Nephron (organoid): Measurements from ENCODE around the gene ARHGAP18.

Experiments
- H3K27ac Mint-ChIP-seq, 3 experiments: 2 replicates each; pipeline ENCODE4 v1.8.0; 2020; ENCODE audit warnings: mixed read lengths in 3 of 3, mild to moderate bottlenecking in 2 of 3, moderate library complexity in 1 of 3
- H3K27me3 Mint-ChIP-seq: 2 replicates; pipeline ENCODE4 v1.8.0; 2021; ENCODE audit warnings: low read depth, mild to moderate bottlenecking, moderate library complexity, mixed read lengths
- H3K36me3 Mint-ChIP-seq: 2 replicates; pipeline ENCODE4 v1.8.0; 2020; ENCODE audit warnings: low read depth, mixed read lengths
- H3K4me1 Mint-ChIP-seq: 2 replicates; pipeline ENCODE4 v1.8.0; 2020; ENCODE audit warnings: mixed read lengths
- H3K4me3 Mint-ChIP-seq, 3 experiments: 2 replicates each; pipeline ENCODE4 v1.8.0; 2020; ENCODE audit warnings: mild to moderate bottlenecking in 3 of 3, mixed read lengths in 3 of 3, moderate library complexity in 2 of 3
- H3K9me3 Mint-ChIP-seq: 2 replicates; pipeline ENCODE4 v1.8.0; 2020; ENCODE audit warnings: mixed read lengths
- TF ChIP-seq, protein P1 (sequence below), 3 experiments: fragments of 200-600 bp; sonication (generic); IDR thresholded peaks; one replicate each; pipeline ENCODE4 v1.5.0; 2021; ENCODE audit warnings: antibody characterized with exemption in 3 of 3; ENCODE audit not compliant: unreplicated experiment in 3 of 3

The ARHGAP18 gene

DNA sequence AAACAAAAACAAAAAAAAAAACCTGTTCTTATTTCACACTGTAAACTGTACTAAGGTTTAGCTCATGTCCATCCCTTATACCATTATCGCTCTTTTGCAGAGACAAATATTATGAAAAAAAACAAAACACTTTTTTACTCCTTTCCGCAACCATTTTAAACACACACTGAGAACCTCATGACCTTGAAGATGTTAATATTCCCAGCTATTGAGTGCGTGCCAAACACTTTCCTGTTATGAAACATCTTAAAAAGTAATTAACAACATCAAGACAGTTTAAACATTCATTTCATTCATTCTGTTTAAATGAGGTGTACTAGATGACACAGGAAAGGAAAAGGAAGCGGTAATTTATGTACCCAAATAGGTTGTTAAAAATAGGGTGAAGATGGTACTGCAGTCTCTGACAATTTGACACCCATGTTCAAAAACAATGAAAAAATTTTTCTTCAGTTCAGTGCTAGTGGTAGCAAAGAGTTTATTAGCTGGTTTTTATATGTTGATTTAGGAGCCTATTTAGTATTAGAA lies 3.9 kb upstream of the ARHGAP18 start:
- no peaks in the 10 kb centered on the region for H3K9me3 Mint-ChIP-seq
- H3K27me3 Mint-ChIP-seq: no peaks in the 10 kb centered on the region
- peaks cover 25% of the 10 kb centered on the region for H3K4me1 Mint-ChIP-seq
- peak overlapping the region in 1 of 3 experiments; percentile 20 for H3K4me3 Mint-ChIP-seq
- H3K36me3 Mint-ChIP-seq: no peaks in the 10 kb centered on the region
- H3K27ac Mint-ChIP-seq: no peak overlapping the region
- TF ChIP-seq, protein P1, sequence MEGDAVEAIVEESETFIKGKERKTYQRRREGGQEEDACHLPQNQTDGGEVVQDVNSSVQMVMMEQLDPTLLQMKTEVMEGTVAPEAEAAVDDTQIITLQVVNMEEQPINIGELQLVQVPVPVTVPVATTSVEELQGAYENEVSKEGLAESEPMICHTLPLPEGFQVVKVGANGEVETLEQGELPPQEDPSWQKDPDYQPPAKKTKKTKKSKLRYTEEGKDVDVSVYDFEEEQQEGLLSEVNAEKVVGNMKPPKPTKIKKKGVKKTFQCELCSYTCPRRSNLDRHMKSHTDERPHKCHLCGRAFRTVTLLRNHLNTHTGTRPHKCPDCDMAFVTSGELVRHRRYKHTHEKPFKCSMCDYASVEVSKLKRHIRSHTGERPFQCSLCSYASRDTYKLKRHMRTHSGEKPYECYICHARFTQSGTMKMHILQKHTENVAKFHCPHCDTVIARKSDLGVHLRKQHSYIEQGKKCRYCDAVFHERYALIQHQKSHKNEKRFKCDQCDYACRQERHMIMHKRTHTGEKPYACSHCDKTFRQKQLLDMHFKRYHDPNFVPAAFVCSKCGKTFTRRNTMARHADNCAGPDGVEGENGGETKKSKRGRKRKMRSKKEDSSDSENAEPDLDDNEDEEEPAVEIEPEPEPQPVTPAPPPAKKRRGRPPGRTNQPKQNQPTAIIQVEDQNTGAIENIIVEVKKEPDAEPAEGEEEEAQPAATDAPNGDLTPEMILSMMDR (IDR thresholded peaks at IDR 0.05; ENCODE audit: unreplicated experiment in 3 of 3): no peak

DNA sequence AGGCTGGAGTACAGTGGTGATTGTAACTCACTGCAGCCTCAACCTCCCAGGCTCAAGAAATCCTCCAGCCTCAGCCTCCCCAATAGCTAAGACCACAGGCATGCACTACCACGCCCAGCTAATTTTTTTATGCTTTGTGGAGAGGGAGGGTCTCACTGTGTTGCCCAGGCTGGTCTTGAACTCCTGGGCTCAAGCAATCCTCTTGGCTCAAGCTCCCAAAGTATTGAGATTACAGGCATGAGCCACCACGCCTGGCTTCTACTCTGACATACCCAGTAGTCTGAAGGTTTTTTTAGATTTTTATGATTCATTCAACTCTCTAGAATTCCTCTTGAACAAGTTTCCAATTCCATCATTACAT lies 1.3 kb upstream of the ARHGAP18 start:
- Mint-ChIP-seq H3K4me1 (peaks cover 32% of the 10 kb centered on the region), H3K4me3 (peak overlapping the region; percentile 95 to 96 (median 95)), H3K9me3 (no peaks in the 10 kb centered on the region), H3K27ac (peak overlapping the region in 2 of 3 experiments; percentile 86 to 93), H3K27me3 (no peaks in the 10 kb centered on the region), H3K36me3 (peaks cover 3% of the 10 kb centered on the region)
- TF ChIP-seq, protein P1 (IDR thresholded peaks at IDR 0.05; ENCODE audit: unreplicated experiment in 3 of 3): no peak

DNA sequence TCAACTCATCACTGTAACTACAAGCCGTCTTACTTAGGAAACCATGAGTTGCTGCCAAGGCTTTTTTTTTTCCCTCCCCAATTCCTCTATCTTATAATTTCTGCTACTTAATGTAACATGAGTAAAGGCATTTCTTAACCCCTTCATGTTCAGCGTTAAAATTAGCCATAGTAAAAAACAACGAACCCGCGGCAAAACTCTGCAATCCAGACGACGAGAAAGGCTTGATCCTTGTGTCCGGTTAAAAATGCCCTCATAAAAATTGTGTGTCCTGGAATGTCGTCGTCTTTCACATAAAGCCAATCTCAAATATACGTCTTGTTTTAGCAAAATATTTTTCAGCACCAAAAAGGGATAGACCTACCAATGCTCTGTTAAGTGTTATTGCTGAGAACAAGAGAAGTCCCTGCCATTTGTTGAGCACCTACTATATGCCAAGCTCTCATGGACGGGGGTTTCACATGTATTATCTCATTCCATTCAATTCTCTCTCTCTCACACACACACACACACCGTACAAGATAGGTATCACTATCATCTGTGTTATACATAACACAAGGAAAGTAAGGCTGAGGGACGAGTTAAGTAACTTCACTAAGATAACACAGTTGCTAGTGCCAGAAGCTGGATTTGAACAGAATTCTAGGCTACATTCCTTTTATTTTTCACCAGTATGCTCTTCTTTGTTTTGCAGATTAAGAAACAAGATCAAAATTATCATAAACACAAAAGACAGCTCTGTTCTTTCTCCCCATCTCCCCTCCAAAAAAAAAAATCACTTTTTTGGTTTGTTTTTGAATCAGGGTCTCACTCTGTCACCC lies 683 bp upstream of the ARHGAP18 start:
- TF ChIP-seq, protein P1 (IDR thresholded peaks at IDR 0.05; ENCODE audit: unreplicated experiment in 3 of 3): no peak
- peaks cover 3% of the 10 kb centered on the region for H3K36me3 Mint-ChIP-seq
- H3K27me3 Mint-ChIP-seq: no peaks in the 10 kb centered on the region
- H3K4me3 Mint-ChIP-seq: peak overlapping the region; percentile 95 to 96 (median 95)
- peak overlapping the region; percentile 86 to 97 (median 93) for H3K27ac Mint-ChIP-seq
- no peaks in the 10 kb centered on the region for H3K9me3 Mint-ChIP-seq
- H3K4me1 Mint-ChIP-seq: peaks cover 32% of the 10 kb centered on the region

DNA sequence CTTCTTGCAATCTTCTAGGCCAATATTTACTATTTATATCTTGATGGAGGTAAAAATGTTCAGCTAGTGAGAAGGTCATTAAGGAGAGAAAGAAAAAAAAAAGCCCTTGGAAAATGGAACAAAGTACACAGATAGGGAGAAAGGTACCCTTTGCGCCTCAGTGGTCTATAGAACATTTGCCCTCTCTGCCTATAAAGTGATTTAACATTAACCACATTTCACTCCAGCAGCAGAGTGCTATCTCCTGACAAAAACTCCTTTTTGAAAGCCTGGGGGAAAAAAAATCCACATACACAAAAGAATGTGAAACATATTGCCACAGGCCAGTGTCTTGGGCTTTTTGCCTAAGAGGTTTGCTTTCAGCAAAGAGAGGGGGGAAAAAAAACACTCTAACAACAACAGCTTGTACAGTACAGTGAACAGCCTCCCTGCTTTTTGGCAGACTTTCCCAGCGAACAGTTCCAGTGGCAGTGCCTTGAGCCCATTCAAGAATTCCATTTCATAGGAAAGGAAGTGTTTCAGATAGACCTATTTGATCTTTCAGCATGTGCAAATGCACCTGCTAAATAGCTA lies 695 bp downstream of the ARHGAP18 start:
- TF ChIP-seq, protein P1 (IDR thresholded peaks at IDR 0.05; ENCODE audit: unreplicated experiment in 3 of 3): no peak
- Mint-ChIP-seq H3K27ac (peak overlapping the region; percentile 86 to 97 (median 93)), H3K4me1 (peaks cover 32% of the 10 kb centered on the region), H3K9me3 (no peaks in the 10 kb centered on the region), H3K36me3 (peaks cover 3% of the 10 kb centered on the region), H3K27me3 (no peaks in the 10 kb centered on the region), H3K4me3 (peak overlapping the region; percentile 95 to 96 (median 95))

DNA sequence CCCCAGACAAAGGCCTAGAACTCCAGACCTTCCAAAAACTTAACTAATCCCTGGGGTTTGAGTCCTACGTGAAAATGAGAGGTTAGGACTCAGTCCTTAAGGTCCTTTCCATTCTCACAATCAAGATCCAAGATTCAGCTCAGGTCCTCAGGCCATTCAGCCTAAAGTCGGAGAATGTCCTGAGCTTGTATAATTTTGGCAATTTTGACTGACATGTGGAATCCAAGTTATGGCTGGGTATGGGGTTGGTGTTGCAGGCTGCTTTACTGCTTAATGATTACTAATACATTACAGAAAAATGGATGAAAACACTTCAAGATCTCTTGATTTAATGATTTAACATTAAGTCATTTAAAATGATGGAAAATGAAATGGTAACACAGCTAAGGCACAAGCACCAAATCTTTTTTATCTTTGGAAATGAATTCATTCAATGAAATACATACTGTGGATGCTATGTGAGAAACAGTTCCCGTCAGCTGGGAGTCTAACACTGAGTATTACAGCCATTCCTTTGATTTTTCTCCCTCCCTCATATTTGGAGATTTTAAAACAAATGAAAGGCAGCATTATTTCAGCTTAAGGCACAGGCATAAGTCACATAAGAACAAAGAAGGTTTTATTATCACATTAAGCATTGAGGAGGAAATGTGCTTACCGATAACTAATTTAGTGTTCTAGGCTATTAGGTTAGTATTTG lies 1.3 kb downstream of the ARHGAP18 start:
- TF ChIP-seq, protein P1 (IDR thresholded peaks at IDR 0.05; ENCODE audit: unreplicated experiment in 3 of 3): no peak
- H3K4me3 Mint-ChIP-seq: peak overlapping the region; percentile 95 to 96 (median 95)
- H3K36me3 Mint-ChIP-seq: peaks cover 3% of the 10 kb centered on the region
- H3K9me3 Mint-ChIP-seq: no peaks in the 10 kb centered on the region
- no peaks in the 10 kb centered on the region for H3K27me3 Mint-ChIP-seq
- peak overlapping the region; percentile 86 to 97 (median 93) for H3K27ac Mint-ChIP-seq
- peaks cover 32% of the 10 kb centered on the region for H3K4me1 Mint-ChIP-seq
